ENCODE measurements around the gene BSND. TPM values are rescaled to one million over a fixed set of nuclear protein-coding genes. Genes with fewer than 3 reads are reported as not detected.

Gene BSND
- total and polyA plus RNA-seq, 9 of the 15 experiments (the other 6 are each of a cell fraction or from before 2014, with no cell fraction given): not detected

DNA sequence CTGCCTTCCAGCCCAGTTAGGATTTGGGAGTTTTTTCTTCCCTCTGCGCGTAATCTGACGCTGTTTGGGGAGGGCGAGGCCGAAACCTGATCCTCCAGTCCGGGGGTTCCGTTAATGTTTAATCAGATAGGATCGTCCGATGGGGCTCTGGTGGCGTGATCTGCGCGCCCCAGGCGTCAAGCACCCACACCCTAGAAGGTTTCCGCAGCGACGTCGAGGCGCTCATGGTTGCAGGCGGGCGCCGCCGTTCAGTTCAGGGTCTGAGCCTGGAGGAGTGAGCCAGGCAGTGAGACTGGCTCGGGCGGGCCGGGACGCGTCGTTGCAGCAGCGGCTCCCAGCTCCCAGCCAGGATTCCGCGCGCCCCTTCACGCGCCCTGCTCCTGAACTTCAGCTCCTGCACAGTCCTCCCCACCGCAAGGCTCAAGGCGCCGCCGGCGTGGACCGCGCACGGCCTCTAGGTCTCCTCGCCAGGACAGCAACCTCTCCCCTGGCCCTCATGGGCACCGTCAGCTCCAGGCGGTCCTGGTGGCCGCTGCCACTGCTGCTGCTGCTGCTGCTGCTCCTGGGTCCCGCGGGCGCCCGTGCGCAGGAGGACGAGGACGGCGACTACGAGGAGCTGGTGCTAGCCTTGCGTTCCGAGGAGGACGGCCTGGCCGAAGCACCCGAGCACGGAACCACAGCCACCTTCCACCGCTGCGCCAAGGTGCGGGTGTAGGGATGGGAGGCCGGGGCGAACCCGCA lies 40.8 kb downstream of the BSND start, which contains the start of gene PCSK9 (continued):
- TF ChIP-seq NFYB (IDR thresholded peaks at IDR 0.05; ENCODE audit: extremely low read depth, insufficient read length) (no peak), NONO (IDR thresholded peaks at IDR 0.05; ENCODE audit: low read depth in 2 of 2, low read length in 1 of 2) (peak in 1 of 2 experiments; percentile 9; a peak in 1 of 4 replicates), SAFB (IDR thresholded peaks at IDR 0.05; ENCODE audit: borderline replicate concordance, low read depth, low read length) (0 out of 2 replicates have a peak, but pooled peaks have one; percentile 15), ZFP91 (CRISPR knock-in tag; IDR thresholded peaks at IDR 0.05) (no peak), KAT2B (IDR thresholded peaks at IDR 0.05; ENCODE audit: low read depth, low read length) (no peak), AFF1 (IDR thresholded peaks at IDR 0.05; ENCODE audit: low read depth in 1 of 2, partially characterized antibody in 2 of 2) (peak in 1 of 2 experiments; percentile 30), SRSF1 (IDR thresholded peaks at IDR 0.05; ENCODE audit: low read depth, low read length) (no peak), TAF7 (tag; IDR thresholded peaks at IDR 0.05) (no peak), NR1H2 (CRISPR knock-in tag; IDR thresholded peaks at IDR 0.05) (no peak), TCF7L2 (IDR thresholded peaks at IDR 0.05; ENCODE audit: low read depth, low read length) (no peak), PRMT5 (CRISPR knock-in tag; IDR thresholded peaks at IDR 0.05) (no peak), SMARCA4 (IDR thresholded peaks at IDR 0.05) (peak; percentile 34; the same call in 1 of the 2 replicates), POLR2AphosphoS5 (IDR thresholded peaks at IDR 0.05; ENCODE audit: control insufficient read depth, insufficient read depth, low read depth, low read length) (no peak), ZNF778 (CRISPR knock-in tag; IDR thresholded peaks at IDR 0.05) (no peak), RBFOX2 (IDR thresholded peaks at IDR 0.05; ENCODE audit: low read depth, low read length) (peak; percentile 82), BRD4 (IDR thresholded peaks at IDR 0.05) (no peak), TCF7 (IDR thresholded peaks at IDR 0.05; ENCODE audit: borderline replicate concordance) (no peak)
- TF ChIP-seq, protein P1, sequence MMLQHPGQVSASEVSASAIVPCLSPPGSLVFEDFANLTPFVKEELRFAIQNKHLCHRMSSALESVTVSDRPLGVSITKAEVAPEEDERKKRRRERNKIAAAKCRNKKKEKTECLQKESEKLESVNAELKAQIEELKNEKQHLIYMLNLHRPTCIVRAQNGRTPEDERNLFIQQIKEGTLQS (IDR thresholded peaks at IDR 0.05): no peak
- TF ChIP-seq, protein P1 (CRISPR knock-in tag; conservative IDR thresholded peaks at IDR 0.05): no peak
- TF ChIP-seq, protein P2, sequence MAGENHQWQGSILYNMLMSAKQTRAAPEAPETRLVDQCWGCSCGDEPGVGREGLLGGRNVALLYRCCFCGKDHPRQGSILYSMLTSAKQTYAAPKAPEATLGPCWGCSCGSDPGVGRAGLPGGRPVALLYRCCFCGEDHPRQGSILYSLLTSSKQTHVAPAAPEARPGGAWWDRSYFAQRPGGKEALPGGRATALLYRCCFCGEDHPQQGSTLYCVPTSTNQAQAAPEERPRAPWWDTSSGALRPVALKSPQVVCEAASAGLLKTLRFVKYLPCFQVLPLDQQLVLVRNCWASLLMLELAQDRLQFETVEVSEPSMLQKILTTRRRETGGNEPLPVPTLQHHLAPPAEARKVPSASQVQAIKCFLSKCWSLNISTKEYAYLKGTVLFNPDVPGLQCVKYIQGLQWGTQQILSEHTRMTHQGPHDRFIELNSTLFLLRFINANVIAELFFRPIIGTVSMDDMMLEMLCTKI (IDR thresholded peaks at IDR 0.05; ENCODE audit: partially characterized antibody): no peak
